H1 (cell line): ENCODE measurements around the gene UBE2L6. TPM values are rescaled to one million over a fixed set of nuclear protein-coding genes. Genes with fewer than 3 reads are reported as not detected.

Experiments used
- CTCF ChIA-PET: fragments of 300-600 bp; sonication (Branson Sonifier 250); formaldehyde crosslinking; loops from one replicate; lab custom pipeline; 2021; ENCODE audit not compliant: partially characterized antibody; lab: Charles Lee
- POLR2A ChIA-PET: fragments of 300-600 bp; sonication (Branson Sonifier 250); formaldehyde crosslinking; loops from one replicate; lab custom pipeline; 2021; ENCODE audit warnings: inconsistent platforms; ENCODE audit not compliant: partially characterized antibody; lab: Charles Lee
- DNase-seq, 2 experiments: peaks; one replicate each; pipeline versions ENCODE4 v3.0.0 to v3.0.0-alpha.2; 2010 to 2022; ENCODE audit warnings: low spot score in 2 of 2, low read depth in 1 of 2, mixed read lengths in 1 of 2
- FAIRE-seq: peaks from 2 replicates; lab custom pipeline; 2011; peaks lifted over from hg19 to GRCh38; lab: Jason Lieb, UNC
- H2AFZ ChIP-seq: 2 replicates; pipeline ENCODE4 v1.8.1; 2012; ENCODE audit warnings: low read length, inconsistent platforms
- H2AK5ac ChIP-seq: 2 replicates; pipeline ENCODE4 v1.6.1; 2013; ENCODE audit warnings: low read depth, low read length
- H2BK120ac ChIP-seq: replicated peaks from 2 replicates; pipeline ENCODE3; 2013; ENCODE audit warnings: low read depth, low read length, inconsistent platforms
- H2BK12ac ChIP-seq: 2 replicates; pipeline ENCODE4 v1.6.1; 2013; ENCODE audit warnings: low read depth, low read length
- H2BK15ac ChIP-seq: 2 replicates; pipeline ENCODE4 v1.6.1; 2013; ENCODE audit warnings: low read length
- H2BK20ac ChIP-seq: 2 replicates; pipeline ENCODE4 v1.6.1; 2013; ENCODE audit warnings: low read length
- H2BK5ac ChIP-seq: 2 replicates; pipeline ENCODE4 v1.6.1; 2013; ENCODE audit warnings: low read depth, low read length
- H3K14ac ChIP-seq: 2 replicates; pipeline ENCODE4 v1.6.1; 2013; ENCODE audit warnings: inconsistent platforms; ENCODE audit not compliant: insufficient read length
- H3K18ac ChIP-seq: 2 replicates; pipeline ENCODE4 v1.6.1; 2013; ENCODE audit warnings: low read length; ENCODE audit errors: extremely low read depth
- H3K23ac ChIP-seq: 2 replicates; pipeline ENCODE4 v1.6.1; 2013; ENCODE audit warnings: inconsistent platforms; ENCODE audit not compliant: insufficient read length
- H3K23me2 ChIP-seq: 2 replicates; pipeline ENCODE4 v1.6.1; 2013; ENCODE audit warnings: low read depth, low read length
- H3K27ac ChIP-seq: 2 replicates; pipeline ENCODE4 v1.6.1; 2011; ENCODE audit warnings: low read depth, low read length, inconsistent platforms
- H3K27me3 ChIP-seq, 4 experiments: replicated peaks in 1 of 4; 1 replicate in 1 of 4; 2 replicates in 3 of 4; pipeline versions ENCODE4 v1.6.1 to v1.8.1; 2011 to 2013; ENCODE audit warnings: low read length in 3 of 4, mild to moderate bottlenecking in 3 of 4, inconsistent platforms in 2 of 4, mixed read lengths in 2 of 4, moderate library complexity in 1 of 4; ENCODE audit not compliant: control insufficient read depth in 3 of 4, insufficient read depth in 3 of 4; ENCODE audit errors: extremely low read depth in 1 of 4
- H3K36me3 ChIP-seq, 4 experiments: 2 replicates each; pipeline versions ENCODE4 v1.6.1 to v1.8.1; 2011 to 2013; ENCODE audit warnings: mild to moderate bottlenecking in 4 of 4, low read length in 3 of 4, moderate library complexity in 2 of 4, control low read depth in 1 of 4, inconsistent platforms in 1 of 4; ENCODE audit not compliant: insufficient read depth in 4 of 4, control insufficient read depth in 2 of 4
- H3K4ac ChIP-seq: replicated peaks from 2 replicates; pipeline ENCODE3; 2013; ENCODE audit warnings: low read length, low read depth, mixed read lengths, inconsistent platforms; ENCODE audit not compliant: insufficient read length
- H3K4me1 ChIP-seq, 4 experiments: replicated peaks in 1 of 4; 1 replicate in 1 of 4; 2 replicates in 3 of 4; pipeline versions ENCODE4 v1.6.1 to v1.8.1; 2011 to 2013; ENCODE audit warnings: low read length in 3 of 4, inconsistent platforms in 2 of 4, mixed read lengths in 1 of 4; ENCODE audit not compliant: insufficient read depth in 4 of 4, control insufficient read depth in 3 of 4
- H3K4me2 ChIP-seq, 2 experiments: 2 replicates each; pipeline versions ENCODE4 v1.6.1 to v1.8.1; 2011 to 2013; ENCODE audit warnings: low read depth in 2 of 2, low read length in 2 of 2, control low read depth in 1 of 2, inconsistent platforms in 1 of 2, mild to moderate bottlenecking in 1 of 2; ENCODE audit not compliant: insufficient read depth in 1 of 2
- H3K4me3 ChIP-seq, 4 experiments: fragments of 200-600, 300-600 bp in 1 of 4; sonication (generic), shearing (Covaris generic), sonication (Bioruptor Twin) in 1 of 4; 2 replicates each; pipeline versions ENCODE4 v1.5.1 to v1.8.1; 2011 to 2016; ENCODE audit warnings: low read length in 4 of 4, low read depth in 3 of 4, control low read depth in 2 of 4, inconsistent platforms in 2 of 4, mild to moderate bottlenecking in 2 of 4, mixed read lengths in 1 of 4, moderate library complexity in 1 of 4; ENCODE audit not compliant: insufficient read depth in 2 of 4; ENCODE audit errors: extremely low read depth in 1 of 4
- H3K56ac ChIP-seq: replicated peaks from 2 replicates; pipeline ENCODE3; 2013; ENCODE audit warnings: low read depth, mild to moderate bottlenecking, mixed read lengths, low read length, inconsistent platforms; ENCODE audit not compliant: insufficient read length
- H3K79me1 ChIP-seq: 2 replicates; pipeline ENCODE4 v1.6.1; 2013; ENCODE audit warnings: low read depth, low read length, control low read depth
- H3K79me2 ChIP-seq, 2 experiments: 2 replicates each; pipeline versions ENCODE4 v1.6.1 to v1.8.1; 2012 to 2013; ENCODE audit warnings: low read length in 2 of 2, mild to moderate bottlenecking in 2 of 2, inconsistent platforms in 1 of 2; ENCODE audit not compliant: insufficient read depth in 2 of 2, control insufficient read depth in 1 of 2
- H3K9ac ChIP-seq, 4 experiments: replicated peaks in 1 of 4; 1 replicate in 1 of 4; 2 replicates in 3 of 4; pipeline versions ENCODE4 v1.6.1 to v1.8.1; 2011 to 2013; ENCODE audit warnings: low read depth in 3 of 4, low read length in 3 of 4, control low read depth in 2 of 4, mild to moderate bottlenecking in 2 of 4, moderate library complexity in 2 of 4, inconsistent platforms in 1 of 4; ENCODE audit errors: extremely low read depth in 1 of 4
- H3K9me3 ChIP-seq, 2 experiments: 2 replicates each; pipeline versions ENCODE4 v1.6.1 to v1.8.1; 2012 to 2013; ENCODE audit warnings: mild to moderate bottlenecking in 2 of 2, moderate library complexity in 2 of 2, control low read depth in 1 of 2, inconsistent platforms in 1 of 2, low read depth in 1 of 2, low read length in 1 of 2, mixed read lengths in 1 of 2; ENCODE audit not compliant: insufficient read depth in 2 of 2
- H4K20me1 ChIP-seq, 2 experiments: replicated peaks in 1 of 2; 2 replicates each; pipeline versions ENCODE3 to v1.8.1; 2011 to 2013; ENCODE audit warnings: inconsistent platforms in 2 of 2, low read length in 2 of 2, mild to moderate bottlenecking in 1 of 2; ENCODE audit not compliant: insufficient read depth in 2 of 2, control insufficient read depth in 1 of 2
- H4K5ac ChIP-seq: 2 replicates; pipeline ENCODE4 v1.6.1; 2013; ENCODE audit warnings: low read length, low read depth, mixed read lengths, inconsistent platforms; ENCODE audit not compliant: insufficient read length
- H4K8ac ChIP-seq: 2 replicates; pipeline ENCODE4 v1.8.0; 2013; ENCODE audit warnings: mild to moderate bottlenecking, moderate library complexity, low read length, inconsistent platforms; ENCODE audit not compliant: insufficient read depth; ENCODE audit errors: extremely low read depth
- H4K91ac ChIP-seq: replicated peaks from 2 replicates; pipeline ENCODE3; 2013; ENCODE audit warnings: low read length, mixed read lengths, inconsistent platforms; ENCODE audit not compliant: insufficient read length
- HDAC2 ChIP-seq, 2 experiments: fragments of 300-600 bp in 1 of 2; sonication (generic) in 1 of 2; IDR thresholded peaks; 2 replicates each; pipeline ENCODE4 v1.6.1; 2011 to 2012; ENCODE audit warnings: low read depth in 2 of 2, low read length in 2 of 2, mild to moderate bottlenecking in 2 of 2, moderate library complexity in 2 of 2, borderline replicate concordance in 1 of 2, inconsistent platforms in 1 of 2
- KDM1A ChIP-seq: fragments of 200-600, 300-600 bp; sonication (generic); IDR thresholded peaks from 2 replicates; pipeline ENCODE4 v1.7.1; 2016; ENCODE audit warnings: mild to moderate bottlenecking, low read length, borderline replicate concordance
- WGBS, 2 experiments: shearing (Covaris generic) in 1 of 2; methylation state at CpG; one replicate each; pipeline versions ENCODE4 v1.1.6 to v1.1.7; 2013 to 2015; ENCODE audit warnings: low lambda C conversion rate in 2 of 2, mixed read lengths in 2 of 2, inconsistent platforms in 1 of 2, low coverage in 1 of 2, missing lambda C conversion rate in 1 of 2; ENCODE audit not compliant: insufficient replicate concordance in 2 of 2, insufficient coverage in 1 of 2, insufficient read length in 1 of 2; ENCODE audit errors: extremely low coverage in 1 of 2, missing lambda C conversion rate in 1 of 2; 5-methylcytosine and 5-hydroxymethylcytosine counted together
- polyA plus RNA-seq, 7 experiments: library from polyadenylated mRNA; depleted of rRNA in 3 of 7; stranded (reverse) in 5 of 7; unstranded in 2 of 7; fragments of >200 nt in 5 of 7; fragments of 200-250 nt in 2 of 7; gene quantifications; 1 replicate in 5 of 7; 2 replicates in 1 of 7; 4 replicates in 1 of 7; pipeline versions ENCODE4 v1.2.1 to v1.2.3, GENCODE V29; 2011 to 2013; ENCODE audit warnings: missing spikeins in 2 of 7, mixed read lengths in 2 of 7
- total RNA-seq: library from RNA; stranded (reverse); fragmentation: NEBNext Ultra II Directional; extraction: Animal tissue kit (Norgen Biotek cat#: 25700); gene quantifications from 2 replicates; pipeline ENCODE4 v1.2.1, GENCODE V29; 2021

The UBE2L6 gene
- total and polyA plus RNA-seq, 2 of the 8 experiments (the other 6 are each of a cell fraction or from before 2014, with no cell fraction given), result 67.8 to 89.2 TPM

- POLR2A ChIA-PET, result interaction anchor here (0.8 to 10.5 kb wide), 9 partner anchors 9 to 124 kb away, joined by 3 to 110 read pairs (median 6); partner anchors contain the start of genes RTN4RL2 and SLC43A1
- no peak overlapping the region for H3K23ac ChIP-seq
- H3K36me3 ChIP-seq, result peaks cover 0 to under 1% (median under 1%) of the 10 kb centered on the region in 4 experiments; a peak in 3 of 8 replicates
- no peak overlapping the region for H4K5ac ChIP-seq
- H3K56ac ChIP-seq, result no peak overlapping the region
- no peak overlapping the region for H3K4ac ChIP-seq
- WGBS, 2 experiments, result 87% methylated on average over 4 of the region's 4 CpGs; no CpG with 5 or more reads in 1 of the 2 experiments
- H3K79me2 ChIP-seq, result peaks cover 0 to 2% of the 10 kb centered on the region in 2 experiments; a peak in 2 of 4 replicates
- H4K8ac ChIP-seq, result no peak overlapping the region
- no peak overlapping the region for H3K9ac ChIP-seq
- no peak overlapping the region for H2BK20ac ChIP-seq
- no peak overlapping the region for H3K18ac ChIP-seq
- H3K4me3 ChIP-seq, result no peak overlapping the region
- no peaks in the 10 kb centered on the region for H3K27me3 ChIP-seq
- no peak overlapping the region for H3K14ac ChIP-seq
- no peak overlapping the region for H2AFZ ChIP-seq
- H2BK12ac ChIP-seq, result no peak overlapping the region
- TF ChIP-seq KDM1A (peak; percentile 32; the same call in 1 of the 2 replicates), HDAC2 (IDR thresholded peaks at IDR 0.05; ENCODE audit: borderline replicate concordance in 1 of 2, low read depth in 2 of 2, low read length in 2 of 2) (no peak)
- TF ChIP-seq, all 59 proteins: peak for 1
- H3K23me2 ChIP-seq, result no peaks in the 10 kb centered on the region
- H3K4me2 ChIP-seq, result no peak overlapping the region
- H2BK5ac ChIP-seq, result no peak overlapping the region
- CTCF ChIA-PET, result interaction anchor here (0.7 to 25.4 kb wide), 7 partner anchors 6 to 144 kb away, joined by 3 to 1146 read pairs (median 4); partner anchors contain the start of genes RTN4RL2 and SLC43A1
- no peaks in the 10 kb centered on the region for H3K79me1 ChIP-seq
- peaks cover 0 to 7% (median 3%) of the 10 kb centered on the region in 4 experiments; a peak in 3 of 7 replicates for H3K4me1 ChIP-seq
- peaks cover 0 to 1% of the 10 kb centered on the region in 2 experiments for H4K20me1 ChIP-seq
- H3K9me3 ChIP-seq, result no peaks in the 10 kb centered on the region
- DNase-seq (no peak), FAIRE-seq (no peak)
- H4K91ac ChIP-seq, result no peak overlapping the region
- no peak overlapping the region for H2BK15ac ChIP-seq
- H2BK120ac ChIP-seq, result no peak overlapping the region
- no peak overlapping the region for H2AK5ac ChIP-seq
- no peak overlapping the region for H3K27ac ChIP-seq
These were observed 44.1 kb downstream of the UBE2L6 start for GRCh38 chr11:57523419-57523818.
